Lower lobe of right lung (tissue), 2 donors: ENCODE measurements around the gene LSAMP. TPM values are rescaled to one million over a fixed set of nuclear protein-coding genes. Genes with fewer than 3 reads are reported as not detected.
"Not testable (repeated sequence)": the region's sequence is repeated elsewhere in the genome, so short reads cannot be mapped to it uniquely, and the experiment has no call there.

Experiments
- ATAC-seq, 2 donors: fragments of 200-7000 bp; cut with Tn5 transposase; one replicate each; pipeline ENCODE4 v1.9.1; 2020 to 2022; ENCODE audit warnings: mild to moderate bottlenecking in 2 of 2, moderate library complexity in 2 of 2
- DNase-seq: peaks from one replicate; pipeline ENCODE4 v3.0.0-alpha.2; 2020
- H3K27ac ChIP-seq: fragments of 200-600 bp; one replicate; pipeline ENCODE4 v1.8.0; 2022
- H3K27me3 ChIP-seq: fragments of 200-600 bp; one replicate; pipeline ENCODE4 v1.8.0; 2022; ENCODE audit warnings: low read depth
- H3K36me3 ChIP-seq: fragments of 200-600 bp; one replicate; pipeline ENCODE4 v1.8.0; 2022; ENCODE audit warnings: mild to moderate bottlenecking
- H3K4me1 ChIP-seq: fragments of 200-600 bp; one replicate; pipeline ENCODE4 v1.8.0; 2022
- H3K4me3 ChIP-seq: fragments of 200-600 bp; one replicate; pipeline ENCODE4 v1.8.0; 2022; ENCODE audit warnings: mild to moderate bottlenecking
- H3K9me3 ChIP-seq: fragments of 200-600 bp; one replicate; pipeline ENCODE4 v1.8.0; 2022
- intact Hi-C: fragments of 100-400 bp; cut with DNase I; formaldehyde crosslinking; loops from one replicate; pipeline ENCODE4 v1.11.0; 2022
- total RNA-seq: library from RNA; stranded (reverse); fragmentation: NEBNext Ultra II Directional; extraction: Animal tissue kit (Norgen Biotek cat#: 25700); gene quantifications from one replicate; pipeline ENCODE4 v1.2.1, GENCODE V29; 2021
- TF ChIP-seq, protein P1 (sequence below): fragments of 200-600 bp; IDR thresholded peaks from one replicate; pipeline ENCODE4 v1.8.0; 2022; ENCODE audit warnings: antibody characterized with exemption, mild to moderate bottlenecking
- donor health status: DM: no; HTN: yes; CAD: no; lungs with severe emphysema.

LSAMP gene
- total RNA-seq, 1 donor from 2014 or later: 20.1 TPM

DNA sequence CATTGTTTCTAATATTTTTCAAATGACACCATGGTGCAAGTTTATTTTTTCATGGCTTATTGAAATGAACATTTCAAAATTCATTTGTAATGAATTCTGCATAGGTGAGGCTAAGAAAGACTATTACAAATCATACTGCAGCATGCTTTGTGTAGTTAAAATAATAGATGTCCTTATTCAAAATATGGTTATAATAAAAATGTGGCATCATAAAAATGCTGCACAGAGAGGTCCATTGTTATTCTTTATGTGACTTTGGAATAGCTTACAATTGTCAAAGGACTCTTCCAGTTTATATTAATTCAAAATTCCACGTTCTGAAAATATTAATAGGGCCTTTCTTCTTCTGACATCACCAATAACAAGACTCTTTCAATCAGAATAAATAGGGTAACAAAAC is 599.3 kb downstream of the LSAMP start:
- H3K36me3 ChIP-seq: no peaks in the 10 kb centered on the region
- intact Hi-C loops: no loop called here
- no peak for DNase-seq
- ATAC-seq: no peak
- H3K27ac ChIP-seq: no peak overlapping the region
- no peaks in the 10 kb centered on the region for H3K4me1 ChIP-seq
- TF ChIP-seq, protein P1, sequence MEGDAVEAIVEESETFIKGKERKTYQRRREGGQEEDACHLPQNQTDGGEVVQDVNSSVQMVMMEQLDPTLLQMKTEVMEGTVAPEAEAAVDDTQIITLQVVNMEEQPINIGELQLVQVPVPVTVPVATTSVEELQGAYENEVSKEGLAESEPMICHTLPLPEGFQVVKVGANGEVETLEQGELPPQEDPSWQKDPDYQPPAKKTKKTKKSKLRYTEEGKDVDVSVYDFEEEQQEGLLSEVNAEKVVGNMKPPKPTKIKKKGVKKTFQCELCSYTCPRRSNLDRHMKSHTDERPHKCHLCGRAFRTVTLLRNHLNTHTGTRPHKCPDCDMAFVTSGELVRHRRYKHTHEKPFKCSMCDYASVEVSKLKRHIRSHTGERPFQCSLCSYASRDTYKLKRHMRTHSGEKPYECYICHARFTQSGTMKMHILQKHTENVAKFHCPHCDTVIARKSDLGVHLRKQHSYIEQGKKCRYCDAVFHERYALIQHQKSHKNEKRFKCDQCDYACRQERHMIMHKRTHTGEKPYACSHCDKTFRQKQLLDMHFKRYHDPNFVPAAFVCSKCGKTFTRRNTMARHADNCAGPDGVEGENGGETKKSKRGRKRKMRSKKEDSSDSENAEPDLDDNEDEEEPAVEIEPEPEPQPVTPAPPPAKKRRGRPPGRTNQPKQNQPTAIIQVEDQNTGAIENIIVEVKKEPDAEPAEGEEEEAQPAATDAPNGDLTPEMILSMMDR: no peak
- H3K4me3 ChIP-seq: no peak overlapping the region
- no peaks in the 10 kb centered on the region for H3K27me3 ChIP-seq
- no peaks in the 10 kb centered on the region for H3K9me3 ChIP-seq

DNA sequence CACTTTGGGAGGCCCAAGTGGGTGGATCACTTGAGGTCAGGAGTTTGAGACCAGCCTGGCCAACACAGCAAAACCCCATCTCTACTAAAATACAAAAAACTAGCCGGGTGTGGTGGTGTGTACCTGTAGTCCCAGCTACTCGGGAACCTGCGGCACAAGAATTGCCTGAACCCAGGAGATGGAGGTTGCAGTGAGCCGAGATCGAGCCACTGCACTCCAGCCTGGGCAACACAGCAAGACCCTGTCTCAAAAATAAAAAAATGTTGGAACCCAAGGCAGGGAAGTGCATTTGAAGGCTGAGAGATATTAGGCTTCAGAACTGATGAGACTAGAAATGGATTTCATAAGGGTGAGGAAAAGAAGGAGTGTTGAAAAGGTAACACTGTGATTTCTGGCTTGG is 600.6 kb downstream of the LSAMP start:
- H3K27me3 ChIP-seq, H3K4me3 ChIP-seq, H3K4me1 ChIP-seq, H3K36me3 ChIP-seq, intact Hi-C loops, H3K9me3 ChIP-seq, ATAC-seq, DNase-seq, H3K27ac ChIP-seq: not testable (repeated sequence)

DNA sequence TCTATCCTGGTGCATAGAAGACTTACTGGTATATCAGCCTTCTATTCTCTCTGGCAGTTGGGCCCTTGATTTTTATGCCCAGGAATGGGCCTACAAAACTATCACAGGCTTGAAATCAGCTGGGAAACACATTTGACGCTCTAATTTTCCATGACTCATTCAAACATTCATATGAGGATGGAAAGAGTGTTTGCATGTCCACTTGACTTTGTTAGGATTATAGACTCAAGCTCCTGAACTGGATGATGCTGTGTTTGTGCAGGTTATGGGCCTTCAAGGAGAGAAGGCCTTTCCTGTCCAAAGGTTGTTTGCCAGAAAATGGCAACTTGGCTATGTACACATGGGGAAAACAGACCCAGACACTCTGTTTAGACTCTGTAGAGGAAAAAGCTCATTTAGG is 602.1 kb downstream of the LSAMP start:
- no peaks in the 10 kb centered on the region for H3K9me3 ChIP-seq
- H3K4me1 ChIP-seq: no peaks in the 10 kb centered on the region
- no peak overlapping the region for H3K27ac ChIP-seq
- no peak overlapping the region for H3K4me3 ChIP-seq
- DNase-seq: no peak
- H3K36me3 ChIP-seq: no peaks in the 10 kb centered on the region
- no peaks in the 10 kb centered on the region for H3K27me3 ChIP-seq
- intact Hi-C loops: no loop called here
- TF ChIP-seq, protein P1: no peak
- ATAC-seq: peak; percentile 86 to 87

DNA sequence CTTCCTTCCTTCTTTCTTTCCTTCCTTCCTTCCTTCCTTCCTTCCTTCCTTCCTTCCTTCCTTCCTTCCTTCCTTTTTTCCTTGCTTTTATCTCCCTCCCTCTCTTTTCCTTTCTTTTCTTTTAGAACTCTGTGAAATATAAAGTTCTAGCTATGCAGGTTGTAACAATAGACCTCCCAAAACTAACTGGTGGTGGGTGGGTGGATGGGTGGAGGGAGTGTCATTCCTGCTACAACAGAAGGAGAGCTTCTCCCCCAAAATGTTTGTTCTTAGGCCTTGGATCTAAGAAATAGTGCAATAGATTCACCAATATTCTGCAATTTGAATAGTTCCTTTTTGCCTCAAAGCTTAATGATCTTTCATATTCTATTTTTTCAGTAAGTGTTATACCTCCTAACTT is 606.0 kb downstream of the LSAMP start:
- Histone ChIP-seq H3K36me3 (no peaks in the 10 kb centered on the region), H3K9me3 (no peaks in the 10 kb centered on the region), H3K4me1 (no peaks in the 10 kb centered on the region), H3K4me3 (no peak overlapping the region), H3K27me3 (no peaks in the 10 kb centered on the region), H3K27ac (no peak overlapping the region)
- ATAC-seq (no peak), DNase-seq (no peak)
- intact Hi-C loops: no loop called here
- TF ChIP-seq, protein P1: no peak

DNA sequence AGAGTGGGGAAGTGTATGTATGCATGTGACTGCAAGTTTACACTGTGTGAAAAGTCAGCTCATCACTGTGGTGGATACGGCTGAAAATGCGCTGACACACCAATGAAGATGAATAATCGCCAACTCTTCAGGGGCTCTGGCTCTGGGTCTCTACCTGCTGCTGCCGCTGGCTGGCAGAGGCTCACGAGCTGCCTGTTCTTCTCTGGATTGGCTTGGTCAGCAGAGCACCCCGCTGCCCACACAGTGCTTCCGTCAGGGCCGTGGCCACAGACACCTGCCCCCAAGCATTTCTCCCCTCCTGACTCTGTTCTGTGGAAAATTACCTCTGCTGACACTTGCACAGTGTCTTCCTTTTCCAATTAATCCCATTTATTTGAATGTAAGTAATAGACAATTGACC is 606.5 kb downstream of the LSAMP start:
- intact Hi-C loops: no loop called here
- H3K4me1 ChIP-seq: no peaks in the 10 kb centered on the region
- no peak overlapping the region for H3K27ac ChIP-seq
- no peaks in the 10 kb centered on the region for H3K36me3 ChIP-seq
- no peak for DNase-seq
- H3K27me3 ChIP-seq: no peaks in the 10 kb centered on the region
- H3K9me3 ChIP-seq: no peaks in the 10 kb centered on the region
- ATAC-seq: no peak
- TF ChIP-seq, protein P1: no peak
- H3K4me3 ChIP-seq: no peak overlapping the region

DNA sequence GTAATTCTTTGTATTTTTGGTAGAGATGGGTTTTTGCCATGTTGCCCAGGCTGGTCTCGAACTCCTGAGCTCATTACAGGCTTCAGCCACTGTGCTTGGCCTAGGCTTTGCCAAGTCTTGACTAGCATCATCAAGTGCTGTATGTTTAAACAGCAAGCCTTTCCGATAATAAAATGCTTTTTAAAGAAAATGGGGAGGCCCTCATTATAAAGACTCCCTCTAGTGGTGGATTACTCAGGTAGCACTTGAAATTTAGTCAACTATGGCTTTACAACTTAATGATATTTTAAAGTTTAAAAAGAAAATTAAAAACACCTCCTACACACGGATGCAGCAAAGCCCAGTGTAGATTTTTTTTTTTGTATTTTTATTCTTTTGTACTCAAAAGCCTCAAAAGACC is 608.3 kb downstream of the LSAMP start:
- DNase-seq (no peak), ATAC-seq (no peak)
- H3K4me1 ChIP-seq: no peaks in the 10 kb centered on the region
- intact Hi-C loops: no loop called here
- H3K9me3 ChIP-seq: no peaks in the 10 kb centered on the region
- no peak overlapping the region for H3K27ac ChIP-seq
- H3K4me3 ChIP-seq: no peak overlapping the region
- TF ChIP-seq, protein P1: peak; percentile 52
- H3K36me3 ChIP-seq: no peaks in the 10 kb centered on the region
- H3K27me3 ChIP-seq: no peaks in the 10 kb centered on the region
